Cortex of kidney (tissue), 1 donor: ENCODE measurements around the gene PCDHGA12.
"Not testable (repeated sequence)": the region's sequence is repeated elsewhere in the genome, so short reads cannot be mapped to it uniquely, and the experiment has no call there.

Experiments
- DNase-seq: peaks from one replicate; lab custom pipeline; 2025; lab: John Stamatoyannopoulos, UW

Gene PCDHGA12

GRCh38 chr5:141430332-141431113 is at the start of gene PCDHGA12:
PCDHGA12 (plus strand) TSS chr5:141430507; CDS start chr5:141430760, 253 bp downstream.
- DNase-seq: no peak

GRCh38 chr5:141382469-141383294 is 47.6 kb upstream of the PCDHGA12 start, which contains the start of gene PCDHGA7:
PCDHGA7 (plus strand) TSS chr5:141382742; CDS start chr5:141382900, 158 bp downstream.
- DNase-seq: no peak

GRCh38 chr5:141383345-141383744 is 47.0 kb upstream of the PCDHGA12 start:
- no peak for DNase-seq

GRCh38 chr5:141384471-141385267 is 45.6 kb upstream of the PCDHGA12 start:
- no peak for DNase-seq

GRCh38 chr5:141387557-141388311 is 42.6 kb upstream of the PCDHGA12 start, which contains the start of gene PCDHGB4:
PCDHGB4 (plus strand) TSS chr5:141387698; CDS start chr5:141387885, 187 bp downstream.
- not testable (repeated sequence) for DNase-seq

GRCh38 chr5:141388661-141389060 is 41.6 kb upstream of the PCDHGA12 start:
- no peak for DNase-seq

- DNase-seq: no peak
Measured at GRCh38 chr5:141389153-141390042, 40.9 kb upstream of the PCDHGA12 start.

GRCh38 chr5:141392429-141393198 is 37.7 kb upstream of the PCDHGA12 start, which contains the start of gene PCDHGA8:
PCDHGA8 (plus strand) TSS chr5:141392633; CDS start chr5:141392814, 181 bp downstream.
- no peak for DNase-seq

GRCh38 chr5:141393267-141393666 is 37.0 kb upstream of the PCDHGA12 start:
- no peak for DNase-seq

- not testable (repeated sequence) for DNase-seq
Measured at GRCh38 chr5:141394401-141395187, 35.7 kb upstream of the PCDHGA12 start.

- not testable (repeated sequence) for DNase-seq
Measured at GRCh38 chr5:141397756-141398551, 32.4 kb upstream of the PCDHGA12 start, which contains the start of gene PCDHGB5. PCDHGB5 (plus strand) TSS chr5:141397947; CDS start chr5:141398128, 181 bp downstream.

GRCh38 chr5:141398608-141399007 is 31.7 kb upstream of the PCDHGA12 start:
- DNase-seq: no peak

GRCh38 chr5:141399555-141400258 is 30.6 kb upstream of the PCDHGA12 start:
- no peak for DNase-seq

GRCh38 chr5:141402553-141403243 is 27.6 kb upstream of the PCDHGA12 start, which contains the start of gene PCDHGA9:
PCDHGA9 (plus strand) TSS chr5:141402778; CDS start chr5:141402953, 175 bp downstream.
- no peak for DNase-seq

GRCh38 chr5:141403387-141403786 is 26.9 kb upstream of the PCDHGA12 start:
- DNase-seq: no peak
